K562 (cell line): ENCODE measurements around the gene DNASE2. TPM values are rescaled to one million over a fixed set of nuclear protein-coding genes. Genes with fewer than 3 reads are reported as not detected.

ENCODE experiments used
- ATAC-seq: fragments of 200-7000 bp; cut with Tn5 transposase; 3 replicates; pipeline ENCODE4 v1.9.1; 2020; ENCODE audit warnings: moderate library complexity
- BruUV-seq: library from RNA; stranded (reverse); fragments of 400-500 nt; replicated peaks from 2 replicates; lab custom pipeline; 2021; lab: Mats Ljungman, UMichigan
- CTCF ChIA-PET: fragments of 300-600 bp; formaldehyde crosslinking; extraction: SDS; loops from one replicate; lab custom pipeline; 2021; ENCODE audit warnings: low intra/inter-chr PET ratio; lab: Yijun Ruan, JAX
- POLR2A ChIA-PET: fragments of 300-600, 350-650 bp; sonication (Branson Sonifier 250); formaldehyde crosslinking; extraction: SDS; loops from one replicate; lab custom pipeline; 2021; ENCODE audit warnings: antibody characterized with exemption, inconsistent platforms; lab: Yijun Ruan, JAX
- DNase-seq, 4 experiments: peaks; one replicate each; pipeline versions ENCODE4 v3.0.0 to v3.0.0-alpha.2; 2011 to 2018; ENCODE audit warnings: low spot score in 3 of 4, mixed read lengths in 3 of 4; ENCODE audit errors: extremely low read depth in 1 of 4
- FAIRE-seq: peaks from 2 replicates; lab custom pipeline; 2011; peaks lifted over from hg19 to GRCh38; lab: Jason Lieb, UNC
- H2AFZ ChIP-seq: 2 replicates; pipeline ENCODE4 v1.6.0; 2011; ENCODE audit warnings: low read depth, low read length, control low read depth, inconsistent platforms
- H3K27ac ChIP-seq: fragments of 200-600 bp; 3 replicates; pipeline ENCODE4 v1.8.0; 2011; ENCODE audit warnings: low read depth, mild to moderate bottlenecking, control low read depth, inconsistent platforms, low read length, moderate library complexity, mixed read lengths; ENCODE audit errors: extremely low read depth
- H3K27me3 ChIP-seq, 2 experiments: fragments of 300-600 bp in 1 of 2; 2 replicates in 1 of 2; 3 replicates in 1 of 2; pipeline versions ENCODE4 v1.6.0 to v1.8.0; 2011; ENCODE audit warnings: inconsistent platforms in 2 of 2, low read length in 2 of 2, mild to moderate bottlenecking in 1 of 2, mixed read lengths in 1 of 2, moderate library complexity in 1 of 2; ENCODE audit not compliant: control insufficient read depth in 2 of 2, insufficient read depth in 2 of 2
- H3K36me3 ChIP-seq: fragments of 300-600 bp; 3 replicates; pipeline ENCODE4 v1.8.0; 2011; ENCODE audit warnings: mild to moderate bottlenecking, low read length, inconsistent platforms; ENCODE audit not compliant: control insufficient read depth, insufficient read depth
- H3K4me1 ChIP-seq, 2 experiments: fragments of 200-600 bp in 1 of 2; replicated peaks in 1 of 2; 2 replicates in 1 of 2; 3 replicates in 1 of 2; pipeline versions ENCODE4 v1.5.1 to v1.8.0; 2011; ENCODE audit warnings: inconsistent platforms in 2 of 2, low read length in 2 of 2, mild to moderate bottlenecking in 1 of 2, mixed read lengths in 1 of 2, moderate library complexity in 1 of 2; ENCODE audit not compliant: control insufficient read depth in 2 of 2, insufficient read depth in 2 of 2
- H3K4me2 ChIP-seq: 2 replicates; pipeline ENCODE4 v1.6.1; 2011; ENCODE audit warnings: low read length, control low read depth, inconsistent platforms, mixed read lengths; ENCODE audit not compliant: insufficient read depth
- H3K4me3 ChIP-seq: fragments of 200-600 bp; sonication (generic), shearing (Covaris generic); 2 replicates; pipeline ENCODE4 v1.5.1; 2016; ENCODE audit warnings: control low read depth, inconsistent platforms
- H3K79me2 ChIP-seq: fragments of 200-600 bp; 3 replicates; pipeline ENCODE4 v1.8.0; 2011; ENCODE audit warnings: low read length, inconsistent platforms; ENCODE audit not compliant: control insufficient read depth, insufficient read depth
- H3K9ac ChIP-seq, 2 experiments: 2 replicates each; pipeline versions ENCODE4 v1.6.0 to v1.6.1; 2011; ENCODE audit warnings: low read depth in 2 of 2, low read length in 2 of 2, control low read depth in 1 of 2, inconsistent platforms in 1 of 2, mild to moderate bottlenecking in 1 of 2, mixed read lengths in 1 of 2; ENCODE audit not compliant: insufficient read depth in 1 of 2
- H3K9me1 ChIP-seq: one replicate; pipeline ENCODE4 v1.6.0; 2011; ENCODE audit warnings: inconsistent platforms, mild to moderate bottlenecking, low read length, moderate library complexity; ENCODE audit not compliant: control insufficient read depth, insufficient read depth
- H3K9me3 ChIP-seq: replicated peaks from 2 replicates; pipeline ENCODE4 v1.5.1; 2011; ENCODE audit warnings: low read depth, low read length, inconsistent platforms; ENCODE audit not compliant: control insufficient read depth, insufficient read depth
- H4K20me1 ChIP-seq: replicated peaks from 2 replicates; pipeline ENCODE4 v1.6.1; 2011; ENCODE audit warnings: low read length, inconsistent platforms, mixed read lengths; ENCODE audit not compliant: control insufficient read depth, insufficient read depth
- CHD2 ChIP-seq: IDR thresholded peaks from 2 replicates; pipeline ENCODE4 v1.6.1; 2011; ENCODE audit warnings: low read depth, low read length
- FOXO4 ChIP-seq: fragments of 450-650 bp; formaldehyde crosslinking; IDR thresholded peaks from 2 replicates; pipeline ENCODE4 v1.4.0; 2020; ENCODE audit warnings: mild to moderate bottlenecking, moderate library complexity
- HCFC1 ChIP-seq: IDR thresholded peaks from 2 replicates; pipeline ENCODE4 v1.6.1; 2012; ENCODE audit warnings: low read depth, low read length, improper control_type of control experiment
- NFYB ChIP-seq: IDR thresholded peaks from 2 replicates; pipeline ENCODE4 v1.6.1; 2011; ENCODE audit warnings: mild to moderate bottlenecking, moderate library complexity; ENCODE audit not compliant: insufficient read length; ENCODE audit errors: extremely low read depth
- PBX2 ChIP-seq, 2 experiments: IDR thresholded peaks in 1 of 2; conservative IDR thresholded peaks in 1 of 2; 2 replicates each; pipeline ENCODE4 v1.6.1; 2016; ENCODE audit warnings: low read depth in 2 of 2, mild to moderate bottlenecking in 1 of 2, missing compliant biosample characterization in 1 of 2, missing genetic modification characterization in 1 of 2, moderate library complexity in 1 of 2
- RBM25 ChIP-seq: fragments of 200-400 bp; formaldehyde crosslinking; IDR thresholded peaks from 2 replicates; pipeline ENCODE4 v1.6.1; 2018; ENCODE audit warnings: low read length, low read depth, moderate library complexity; ENCODE audit not compliant: severe bottlenecking
- YY1 ChIP-seq, 3 experiments: IDR thresholded peaks; 2 replicates each; pipeline ENCODE4 v1.6.1; 2011; ENCODE audit warnings: low read length in 2 of 3, mild to moderate bottlenecking in 2 of 3, moderate library complexity in 2 of 3, borderline replicate concordance in 1 of 3, control low read depth in 1 of 3, low read depth in 1 of 3; ENCODE audit not compliant: insufficient read depth in 3 of 3, insufficient replicate concordance in 2 of 3, control insufficient read depth in 1 of 3, insufficient read length in 1 of 3; ENCODE audit errors: extremely low read depth in 1 of 3
- ZNF121 ChIP-seq: sonication (generic); formaldehyde crosslinking; conservative IDR thresholded peaks from 2 replicates; pipeline ENCODE4 v1.8.0; 2022; ENCODE audit warnings: missing genetic modification reagents
- ZNF224 ChIP-seq: sonication (generic); formaldehyde crosslinking; IDR thresholded peaks from 2 replicates; pipeline ENCODE4 v1.8.0; 2022; ENCODE audit warnings: mild to moderate bottlenecking, missing genetic modification reagents
- WGBS: fragments of 100-300 bp; shearing (Covaris generic); methylation state at CpG from one replicate; pipeline ENCODE4 v1.1.6; 2016; ENCODE audit warnings: low coverage, mixed read lengths; ENCODE audit not compliant: insufficient coverage; ENCODE audit errors: missing lambda C conversion rate; 5-methylcytosine and 5-hydroxymethylcytosine counted together
- in situ Hi-C: fragments of 300-500 bp; cut with MboI; formaldehyde crosslinking; loops from 4 replicates; pipeline ENCODE4 v1.15.0; 2018; ENCODE audit warnings: inconsistent platforms, mixed read lengths
- intact Hi-C: fragments of 100-400 bp; cut with micrococcal nuclease; formaldehyde crosslinking; loops from 2 replicates; pipeline ENCODE4 v1.14.2; 2022
- polyA plus RNA-seq, 8 experiments: library from polyadenylated mRNA; depleted of rRNA in 4 of 8; stranded (reverse) in 5 of 8; unstranded in 3 of 8; fragments of >200 nt; fragmentation: Nextera tagmentation in 2 of 8; fragmentation: Illumina TruSeq in 1 of 8; extraction: Ambion mirVana in 2 of 8; extraction: Trizol in 1 of 8; gene quantifications; 2 replicates each; pipeline versions ENCODE4 v1.2.1 to v1.2.3, GENCODE V29; 2011 to 2014; ENCODE audit warnings: inconsistent platforms in 1 of 8, missing spikeins in 1 of 8
- total RNA-seq, 7 experiments: library from RNA; depleted of rRNA in 6 of 7; stranded (reverse); fragments of >200 nt in 6 of 7; fragmentation: Illumina TruSeq in 2 of 7; extraction: Trizol in 2 of 7; gene quantifications; 2 replicates each; pipeline versions ENCODE4 v1.2.1 to v1.2.3, GENCODE V29; 2011 to 2021; ENCODE audit warnings: low replicate concordance in 1 of 7

The DNASE2 gene
- total and polyA plus RNA-seq, 9 of the 15 experiments (the other 6 are each of a cell fraction or from before 2014, with no cell fraction given) = 4.4 to 27.0 (median 20.2) TPM

- in situ Hi-C loops (no loop called here), intact Hi-C loops (no loop called here)
- H3K9me3 ChIP-seq = peaks cover 2% of the 10 kb centered on the region; the same call in 1 of the 2 replicates
- no peak overlapping the region for H3K4me2 ChIP-seq
- DNase-seq (no peak), FAIRE-seq (no peak), ATAC-seq (no peak)
- H3K27ac ChIP-seq = no peak overlapping the region
- BruUV-seq = no TSS peak
- no peak overlapping the region for H2AFZ ChIP-seq
- no peaks in the 10 kb centered on the region for H3K79me2 ChIP-seq
- ChIA-PET POLR2A (interaction anchor here (1.0 to 3.3 kb wide), 3 partner anchors 10 to 50 kb away, joined by 3 to 37 read pairs (median 23); partner anchors contain the start of genes DNASE2 and KLF1), CTCF (no interaction called here)
- H4K20me1 ChIP-seq = no peaks in the 10 kb centered on the region
- H3K4me1 ChIP-seq = peaks cover 5 to 46% of the 10 kb centered on the region in 2 experiments; a peak in 4 of 5 replicates
- no peak overlapping the region for H3K4me3 ChIP-seq
- H3K9me1 ChIP-seq = no peaks in the 10 kb centered on the region
- WGBS = 39% methylated on average over 3 of the region's 3 CpGs
- TF ChIP-seq YY1 (IDR thresholded peaks at IDR 0.05; ENCODE audit: borderline replicate concordance in 1 of 3, control insufficient read depth in 1 of 3, extremely low read depth in 1 of 3, insufficient read depth in 3 of 3, insufficient read length in 1 of 3, insufficient replicate concordance in 2 of 3, low read depth in 1 of 3, low read length in 2 of 3) (no peak), ZNF121 (peak; percentile 12; the same call in 1 of the 2 replicates)
- H3K36me3 ChIP-seq = peaks cover 18% of the 10 kb centered on the region; the same call in 2 of the 3 replicates
- no peaks in the 10 kb centered on the region for H3K27me3 ChIP-seq
- no peak overlapping the region for H3K9ac ChIP-seq
Observed at GRCh38 chr19:12871681-12872080, 9.6 kb downstream of the DNASE2 start.

GRCh38 chr19:12868540-12869112, 12.6 kb downstream of the DNASE2 start:
- peak; percentile 46 for ATAC-seq
- no TSS peak for BruUV-seq
- TF ChIP-seq RBM25 (peak; percentile 72), CHD2 (peak; percentile 46; the same call in 1 of the 2 replicates), ZNF224 (CRISPR knock-in tag) (no peak), PBX2 (CRISPR knock-in tag; IDR thresholded peaks at IDR 0.05; ENCODE audit: low read depth) (peak; percentile 60), PBX2 (tag; conservative IDR thresholded peaks at IDR 0.05; ENCODE audit: low read depth) (peak; percentile 76), NFYB (peak; percentile 86), HCFC1 (no peak), FOXO4 (CRISPR knock-in tag) (no peak)

More at GRCh38 chr19:12868540-12869112, 12.6 kb downstream of the DNASE2 start:
- WGBS = 83% methylated on average over 8 of the region's 10 CpGs
- Histone ChIP-seq H3K27ac (no peak overlapping the region), H3K79me2 (no peaks in the 10 kb centered on the region), H3K9ac (no peak overlapping the region), H3K9me1 (no peaks in the 10 kb centered on the region), H3K9me3 (peaks cover 2% of the 10 kb centered on the region; the same call in 1 of the 2 replicates), H3K4me3 (no peak overlapping the region), H3K4me1 (peaks cover 8 to 50% of the 10 kb centered on the region in 2 experiments; a peak in 4 of 5 replicates), H3K36me3 (peaks cover 3% of the 10 kb centered on the region; the same call in 1 of the 3 replicates), H4K20me1 (no peaks in the 10 kb centered on the region; the same call in 1 of the 2 replicates), H3K27me3 (no peaks in the 10 kb centered on the region), H2AFZ (no peak overlapping the region), H3K4me2 (no peak overlapping the region)
- FAIRE-seq = peak; percentile 56
- peak; percentile 64 to 85 (median 76) for DNase-seq
- POLR2A ChIA-PET = no interaction called here
- CTCF ChIA-PET = interaction anchor here (0.6 kb wide), 1 partner anchor 82 kb away, joined by 6 read pairs; no protein-coding TSS in a partner anchor
- in situ Hi-C loops (no loop called here), intact Hi-C loops (no loop called here)
